WERI-Rb-1 (cell line): ENCODE measurements around the gene HRCT1.

ENCODE experiments used
- DNase-seq: peaks from one replicate; pipeline ENCODE4 v3.0.0-alpha.2; 2020
- H3K27ac ChIP-seq: fragments of 250-450 bp; sonication (Bioruptor Pico); 2 replicates; pipeline ENCODE4 v1.5.1; 2020; ENCODE audit warnings: mild to moderate bottlenecking, moderate library complexity
- H3K27me3 ChIP-seq: fragments of 250-450 bp; sonication (Bioruptor Pico); 2 replicates; pipeline ENCODE4 v1.5.1; 2021; ENCODE audit warnings: mild to moderate bottlenecking, low read depth, moderate library complexity; ENCODE audit not compliant: insufficient read depth, severe bottlenecking
- H3K36me3 ChIP-seq: fragments of 250-450 bp; sonication (Bioruptor Pico); 2 replicates; pipeline ENCODE4 v1.5.1; 2020; ENCODE audit warnings: mild to moderate bottlenecking, moderate library complexity
- H3K4me3 ChIP-seq: 2 replicates; pipeline ENCODE4 v1.5.1; 2011; ENCODE audit warnings: low read depth, mild to moderate bottlenecking, control low read depth, low read length
- H3K9me3 ChIP-seq: fragments of 250-450 bp; sonication (Bioruptor Pico); 2 replicates; pipeline ENCODE4 v1.5.1; 2021; ENCODE audit warnings: mild to moderate bottlenecking, moderate library complexity; ENCODE audit not compliant: severe bottlenecking
- CTCF ChIP-seq: IDR thresholded peaks from 2 replicates; pipeline ENCODE4 v1.5.1; 2011; ENCODE audit warnings: low read depth, mild to moderate bottlenecking, control low read depth, inconsistent platforms, low read length

The HRCT1 gene

GRCh38 chr9:35917261-35917660, 11.3 kb downstream of the HRCT1 start:
- TF ChIP-seq CTCF: no peak
- no peak overlapping the region for H3K4me3 ChIP-seq

GRCh38 chr9:35918780-35919179, 12.8 kb downstream of the HRCT1 start:
- Histone ChIP-seq H3K36me3 (no peaks in the 10 kb centered on the region), H3K27ac (no peak overlapping the region), H3K27me3 (no peaks in the 10 kb centered on the region), H3K4me3 (no peak overlapping the region), H3K9me3 (peaks cover 2% of the 10 kb centered on the region)
- no peak for DNase-seq
- no peak for TF ChIP-seq CTCF

More at GRCh38 chr9:35917261-35917660, 11.3 kb downstream of the HRCT1 start:
- H3K27ac ChIP-seq: peak overlapping the region; percentile 28
- H3K27me3 ChIP-seq: no peaks in the 10 kb centered on the region
- no peaks in the 10 kb centered on the region for H3K36me3 ChIP-seq
- peaks cover 2% of the 10 kb centered on the region for H3K9me3 ChIP-seq
- DNase-seq: no peak

DNA sequence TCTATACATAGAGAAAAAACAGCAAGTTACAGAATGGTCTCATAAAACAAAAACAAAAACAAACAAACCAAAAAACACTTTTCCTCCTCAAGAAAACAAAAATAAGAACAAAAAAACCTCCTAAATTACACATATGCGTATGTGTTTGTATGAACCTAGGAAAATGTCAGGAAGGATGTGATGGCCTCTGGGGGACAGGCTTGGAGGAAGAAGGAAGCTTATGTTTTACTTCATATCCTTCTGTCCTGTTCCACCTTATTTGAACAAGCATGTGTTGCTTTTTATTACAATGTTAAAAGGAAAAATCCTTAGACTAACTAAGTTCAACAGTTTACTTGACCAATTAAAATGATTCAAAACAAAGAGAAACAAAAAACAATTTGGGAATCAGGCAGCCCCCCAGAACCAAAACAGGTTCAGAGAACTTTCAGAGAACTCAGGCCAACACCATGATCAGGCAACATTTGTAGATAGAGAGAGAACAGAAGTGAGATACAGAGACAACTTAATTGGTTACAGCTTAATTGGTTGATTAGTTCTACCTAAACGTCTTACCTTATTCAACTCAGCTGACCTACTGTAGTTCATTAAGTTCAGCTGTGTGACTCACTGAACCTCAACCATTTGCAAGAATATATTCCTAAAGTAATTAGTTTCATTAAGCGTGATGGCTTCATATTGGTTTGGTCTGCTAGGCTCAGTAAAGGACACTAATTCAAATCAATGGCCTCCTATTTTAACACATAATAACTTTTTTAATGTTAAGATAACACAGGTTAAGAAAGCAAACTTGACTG, 13.4 kb downstream of the HRCT1 start:
- H3K4me3 ChIP-seq: no peak overlapping the region
- H3K36me3 ChIP-seq: no peaks in the 10 kb centered on the region
- H3K27me3 ChIP-seq: no peaks in the 10 kb centered on the region
- peak overlapping the region; percentile 5; the same call in 1 of the 2 replicates for H3K27ac ChIP-seq
- no peak for TF ChIP-seq CTCF
- DNase-seq: no peak
- H3K9me3 ChIP-seq: peaks cover 2% of the 10 kb centered on the region

- no peaks in the 10 kb centered on the region for H3K27me3 ChIP-seq
- TF ChIP-seq CTCF: no peak
- H3K4me3 ChIP-seq: no peak overlapping the region
- peak overlapping the region; percentile 5; the same call in 1 of the 2 replicates for H3K27ac ChIP-seq
- no peaks in the 10 kb centered on the region for H3K36me3 ChIP-seq
- peaks cover 2% of the 10 kb centered on the region for H3K9me3 ChIP-seq
- no peak for DNase-seq
These were observed 14.1 kb downstream of the HRCT1 start for GRCh38 chr9:35920051-35920620.

DNA sequence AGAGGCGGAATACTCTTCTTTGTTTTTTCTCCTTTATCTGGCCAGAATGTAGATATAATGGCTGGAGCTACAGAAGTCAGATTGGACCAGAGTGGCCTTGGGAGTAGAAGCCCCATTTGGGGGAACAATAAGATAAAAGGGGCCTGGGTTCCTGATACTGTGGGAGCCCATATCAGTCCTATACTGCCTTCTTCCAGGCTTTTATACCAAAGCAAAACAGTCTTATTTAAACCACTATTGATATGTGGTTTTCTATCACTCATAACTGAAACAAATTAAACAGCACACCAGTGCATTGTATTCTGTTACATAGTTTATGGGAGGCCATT, 17.6 kb downstream of the HRCT1 start:
- DNase-seq: no peak
- H3K9me3 ChIP-seq: no peaks in the 10 kb centered on the region
- H3K27me3 ChIP-seq: no peaks in the 10 kb centered on the region
- no peaks in the 10 kb centered on the region for H3K36me3 ChIP-seq
- no peak overlapping the region for H3K27ac ChIP-seq
- H3K4me3 ChIP-seq: no peak overlapping the region
- TF ChIP-seq CTCF: no peak
